ENCODE measurements around the gene ZNF575. TPM values are rescaled to one million over a fixed set of nuclear protein-coding genes. Genes with fewer than 3 reads are reported as not detected.

Gene ZNF575
- total RNA-seq, 2 experiments from 2014 or later = 3.4 to 3.7 TPM

GRCh38 chr19:43575156-43575950 lies 42.4 kb downstream of the ZNF575 start, which contains the start of the genes PINLYP and XRCC1:
Gene PINLYP (plus strand): TSS chr19:43575801. CDS start chr19:43577192, 1,391 bp downstream.
Gene XRCC1 (minus strand): TSS chr19:43575527. CDS start chr19:43575458, 69 bp downstream.
- peaks cover 45% of the 10 kb centered on the region for H3K4me1 Mint-ChIP-seq (ENCODE audit: low read depth)
- DNase-seq (peak; percentile 99), ATAC-seq (peak; percentile 96)
- H3K36me3 Mint-ChIP-seq (ENCODE audit: low read depth) = peaks cover 11% of the 10 kb centered on the region
- no peaks in the 10 kb centered on the region for H3K27me3 Mint-ChIP-seq (ENCODE audit: low read depth)
- ChIA-PET CTCF (interaction anchor here (0.6 to 5.3 kb wide), 8 partner anchors 10 to 128 kb away, joined by 3 to 67 read pairs (median 6); partner anchors contain the start of genes IRGQ and ZNF576), POLR2A (interaction anchor here (0.6 to 5.0 kb wide), 6 partner anchors 12 to 44 kb away, joined by 3 to 44 read pairs (median 4); partner anchors contain the start of genes IRGQ and ZNF576)
- H3K4me3 Mint-ChIP-seq = peak within 1 kb of the TSS; percentile 96
- no peaks in the 10 kb centered on the region for H3K9me3 Mint-ChIP-seq (ENCODE audit: insufficient read depth)
- H3K27ac Mint-ChIP-seq = peak within 1 kb of the TSS; percentile 93

- POLR2A ChIA-PET = interaction anchor here (0.6 to 5.0 kb wide), 3 partner anchors 12 to 20 kb away, joined by 4 to 44 read pairs (median 4); partner anchors contain the start of genes IRGQ and ZNF576
- H3K4me1 Mint-ChIP-seq (ENCODE audit: low read depth) = peaks cover 50% of the 10 kb centered on the region
- ATAC-seq = peak; percentile 5
- peaks cover 11% of the 10 kb centered on the region for H3K36me3 Mint-ChIP-seq (ENCODE audit: low read depth)
- H3K27me3 Mint-ChIP-seq (ENCODE audit: low read depth) = no peaks in the 10 kb centered on the region
- no peak for DNase-seq
- H3K9me3 Mint-ChIP-seq (ENCODE audit: insufficient read depth) = no peaks in the 10 kb centered on the region
- peak overlapping the region; percentile 93 for H3K27ac Mint-ChIP-seq
- peak overlapping the region; percentile 96 for H3K4me3 Mint-ChIP-seq
- CTCF ChIA-PET = interaction anchor here (2.8 to 5.3 kb wide), 3 partner anchors 11 to 21 kb away, joined by 11 to 67 read pairs (median 25); partner anchors contain the start of genes IRGQ and ZNF576
Measured at GRCh38 chr19:43575955-43576878, 43.2 kb downstream of the ZNF575 start.

- DNase-seq (no peak), ATAC-seq (no peak)
- H3K9me3 Mint-ChIP-seq (ENCODE audit: insufficient read depth) = no peaks in the 10 kb centered on the region
- H3K27ac Mint-ChIP-seq = no peak overlapping the region
- peak overlapping the region; percentile 85 for H3K4me3 Mint-ChIP-seq
- peaks cover 65% of the 10 kb centered on the region for H3K4me1 Mint-ChIP-seq (ENCODE audit: low read depth)
- no peaks in the 10 kb centered on the region for H3K27me3 Mint-ChIP-seq (ENCODE audit: low read depth)
- CTCF ChIA-PET = interaction anchor here (5.3 to 9.0 kb wide), 2 partner anchors 17 kb away, joined by 67 to 88 read pairs; partner anchors contain the start of genes IRGQ and ZNF576
- POLR2A ChIA-PET = no interaction called here
- peaks cover 1% of the 10 kb centered on the region for H3K36me3 Mint-ChIP-seq (ENCODE audit: low read depth)
Measured at GRCh38 chr19:43578787-43579186, 45.8 kb downstream of the ZNF575 start.

DNA sequence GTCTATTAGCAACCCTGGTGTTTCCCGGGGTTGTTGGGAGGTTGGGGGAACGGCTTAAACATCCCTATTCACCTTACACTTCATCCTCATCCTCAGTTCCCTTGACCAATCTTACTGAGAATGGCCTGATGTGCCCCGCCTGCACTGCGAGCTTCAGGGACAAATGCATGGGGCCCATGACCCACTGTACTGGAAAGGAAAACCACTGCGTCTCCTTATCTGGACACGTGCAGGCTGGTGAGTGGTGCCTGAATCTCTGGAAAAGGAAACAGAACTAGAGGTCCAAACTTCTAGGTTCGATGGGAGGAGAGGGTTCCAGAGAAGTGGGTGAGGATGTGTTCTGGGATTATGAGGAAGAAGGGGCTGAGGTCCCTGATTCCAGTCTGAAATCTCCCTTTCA lies 48.5 kb downstream of the ZNF575 start:
- Mint-ChIP-seq H3K27ac (peak overlapping the region; percentile 92), H3K36me3 (ENCODE audit: low read depth) (peaks cover 19% of the 10 kb centered on the region), H3K4me1 (ENCODE audit: low read depth) (peaks cover 64% of the 10 kb centered on the region), H3K4me3 (peak overlapping the region; percentile 85), H3K27me3 (ENCODE audit: low read depth) (no peaks in the 10 kb centered on the region), H3K9me3 (ENCODE audit: insufficient read depth) (no peaks in the 10 kb centered on the region)
- ATAC-seq (no peak), DNase-seq (no peak)
- ChIA-PET POLR2A (interaction anchor here (0.6 kb wide), 1 partner anchor 52 kb away, joined by 3 read pairs; no protein-coding TSS in a partner anchor), CTCF (interaction anchor here (2.1 to 9.0 kb wide), 2 partner anchors 15 to 26 kb away, joined by 9 to 88 read pairs; partner anchors contain the start of genes IRGQ and ZNF576)

GRCh38 chr19:43582495-43582894 lies 49.5 kb downstream of the ZNF575 start:
- no peak overlapping the region for H3K4me3 Mint-ChIP-seq
- ChIA-PET CTCF (interaction anchor here (4.4 to 9.0 kb wide), 2 partner anchors 14 to 27 kb away, joined by 23 to 88 read pairs; partner anchors contain the start of genes IRGQ and ZNF576), POLR2A (interaction anchor here (0.8 to 0.9 kb wide), 2 partner anchors 12 to 20 kb away, joined by 3 read pairs; no protein-coding TSS in a partner anchor)
- no peak for ATAC-seq
- H3K4me1 Mint-ChIP-seq (ENCODE audit: low read depth) = peaks cover 58% of the 10 kb centered on the region
- H3K27me3 Mint-ChIP-seq (ENCODE audit: low read depth) = no peaks in the 10 kb centered on the region
- DNase-seq = no peak
- no peaks in the 10 kb centered on the region for H3K9me3 Mint-ChIP-seq (ENCODE audit: insufficient read depth)
- no peak overlapping the region for H3K27ac Mint-ChIP-seq
- peaks cover 19% of the 10 kb centered on the region for H3K36me3 Mint-ChIP-seq (ENCODE audit: low read depth)

GRCh38 chr19:43584484-43584883 lies 51.5 kb downstream of the ZNF575 start:
- ChIA-PET POLR2A (interaction anchor here (1.6 kb wide), 1 partner anchor 10 kb away, joined by 6 read pairs; no protein-coding TSS in a partner anchor), CTCF (interaction anchor here (1.0 to 9.0 kb wide), 5 partner anchors 12 to 178 kb away, joined by 3 to 88 read pairs (median 7); partner anchors contain the start of genes IRGQ and ZNF576)
- no peaks in the 10 kb centered on the region for H3K9me3 Mint-ChIP-seq (ENCODE audit: insufficient read depth)
- H3K36me3 Mint-ChIP-seq (ENCODE audit: low read depth) = peaks cover 19% of the 10 kb centered on the region
- H3K27me3 Mint-ChIP-seq (ENCODE audit: low read depth) = no peaks in the 10 kb centered on the region
- peak overlapping the region; percentile 86 for H3K27ac Mint-ChIP-seq
- DNase-seq = no peak
- ATAC-seq = no peak
- no peak overlapping the region for H3K4me3 Mint-ChIP-seq
- peaks cover 45% of the 10 kb centered on the region for H3K4me1 Mint-ChIP-seq (ENCODE audit: low read depth)

Other genes with a start within 250 kb of the ZNF575 start
- gene CD177, start 179.5 kb upstream of the ZNF575 start, total RNA-seq = not detected
- gene TEX101, start 118.3 kb upstream of the ZNF575 start, total RNA-seq = not detected
- 1 to 10 TPM in 1 of 2 experiments, under 1 TPM in 1; 0.68 to 1.1 TPM for gene LYPD3, start 67.6 kb upstream of the ZNF575 start, total RNA-seq
- 10 to 100 TPM; 14.9 to 15.5 TPM for gene PHLDB3, start 28.4 kb upstream of the ZNF575 start, total RNA-seq
- gene ETHE1, start 6.0 kb upstream of the ZNF575 start, total RNA-seq = 10 to 100 TPM; 67.9 to 69.1 TPM
- gene XRCC1, start 42.3 kb downstream of the ZNF575 start, total RNA-seq = 10 to 100 TPM; 46.5 to 48.4 TPM
- 1 to 10 TPM; 7.4 to 8.9 TPM for gene PINLYP, start 42.6 kb downstream of the ZNF575 start, total RNA-seq
- 10 to 100 TPM; 11.2 to 14.0 TPM for gene IRGQ, start 62.9 kb downstream of the ZNF575 start, total RNA-seq
- gene ZNF576, start 63.4 kb downstream of the ZNF575 start, total RNA-seq = 10 to 100 TPM; 14.1 to 17.3 TPM
- under 1 TPM; 0.71 to 0.73 TPM for gene SRRM5, start 78.9 kb downstream of the ZNF575 start, total RNA-seq
- gene ZNF428, start 86.4 kb downstream of the ZNF575 start, total RNA-seq = 10 to 100 TPM; 29.9 to 31.5 TPM
- gene CADM4, start 106.7 kb downstream of the ZNF575 start, total RNA-seq = under 1 TPM; 0.10 to 0.40 TPM
- 10 to 100 TPM; 10.1 to 11.6 TPM for gene PLAUR, start 137.0 kb downstream of the ZNF575 start, total RNA-seq
- gene IRGC, start 182.9 kb downstream of the ZNF575 start, total RNA-seq = not detected
- 10 to 100 TPM; 60.0 to 65.1 TPM for gene SMG9, start 221.8 kb downstream of the ZNF575 start, total RNA-seq
- 10 to 100 TPM; 28.8 to 31.9 TPM for gene KCNN4, start 247.8 kb downstream of the ZNF575 start, total RNA-seq